ENCODE results near the gene HPCAL1.

- TF ChIP-seq EZH2phosphoT487 (IDR thresholded peaks at IDR 0.05; ENCODE audit: borderline replicate concordance, low read length) (no peak), EZH2 (IDR thresholded peaks at IDR 0.05; ENCODE audit: low read length, unreplicated experiment) (no peak), CTCF (conservative IDR thresholded peaks at IDR 0.05; ENCODE audit: low read depth, low read length) (no peak)
Measured at GRCh38 chr2:10435820-10436204, 133.1 kb downstream of the HPCAL1 start.
